HEK293T (cell line): ENCODE measurements around the gene ABI3BP.

Experiments
- CTBP1 ChIP-seq: fragments of 450-650 bp; IDR thresholded peaks from 2 replicates; pipeline ENCODE4 v1.6.1; 2016; ENCODE audit warnings: borderline replicate concordance
- ELF4 ChIP-seq: fragments of 450-650 bp; IDR thresholded peaks from 2 replicates; pipeline ENCODE4 v1.6.1; 2017; ENCODE audit warnings: antibody characterized with exemption
- FOXK2 ChIP-seq: fragments of 450-650 bp; IDR thresholded peaks from 2 replicates; pipeline ENCODE4 v1.6.1; 2016; ENCODE audit warnings: mild to moderate bottlenecking
- FOXM1 ChIP-seq: fragments of 450-650 bp; IDR thresholded peaks from 2 replicates; pipeline ENCODE4 v1.6.1; 2017; ENCODE audit warnings: mild to moderate bottlenecking, borderline replicate concordance
- HDGF ChIP-seq: fragments of 450-650 bp; IDR thresholded peaks from 2 replicates; pipeline ENCODE4 v1.6.1; 2017; ENCODE audit warnings: antibody characterized with exemption, borderline replicate concordance
- L3MBTL2 ChIP-seq: fragments of 450-650 bp; conservative IDR thresholded peaks from 2 replicates; pipeline ENCODE4 v1.6.1; 2016; ENCODE audit warnings: mild to moderate bottlenecking
- NFRKB ChIP-seq: fragments of 450-650 bp; IDR thresholded peaks from 2 replicates; pipeline ENCODE4 v1.6.1; 2016; ENCODE audit warnings: mild to moderate bottlenecking, moderate library complexity
- PKNOX1 ChIP-seq: fragments of 450-650 bp; IDR thresholded peaks from 2 replicates; pipeline ENCODE4 v1.6.1; 2016
- SUZ12 ChIP-seq: fragments of 450-650 bp; IDR thresholded peaks from 2 replicates; pipeline ENCODE4 v1.6.1; 2016; ENCODE audit warnings: mild to moderate bottlenecking
- TARDBP ChIP-seq: fragments of 450-650 bp; IDR thresholded peaks from 2 replicates; pipeline ENCODE4 v1.6.1; 2016

- TF ChIP-seq FOXM1 (no peak), CTBP1 (no peak), HDGF (no peak), L3MBTL2 (no peak), ELF4 (no peak), TARDBP (no peak), PKNOX1 (no peak), SUZ12 (no peak), FOXK2 (no peak), NFRKB (no peak)
Measured at GRCh38 chr3:100789579-100789978, 203.6 kb downstream of the ABI3BP start.
